H1 (cell line): ENCODE measurements around the gene ARHGAP15.

Experiments
- ASH2L ChIP-seq: fragments of 200-600, 300-600 bp; sonication (generic); IDR thresholded peaks from one replicate; pipeline ENCODE4 v1.7.1; 2017; ENCODE audit warnings: low read length
- GABPA ChIP-seq: IDR thresholded peaks from 2 replicates; pipeline ENCODE4 v1.6.1; 2011; ENCODE audit warnings: mild to moderate bottlenecking, low read length, moderate library complexity, borderline replicate concordance; ENCODE audit not compliant: insufficient read depth
- RFX5 ChIP-seq: IDR thresholded peaks from 2 replicates; pipeline ENCODE4 v1.6.1; 2011; ENCODE audit warnings: low read depth, low read length, improper control_type of control experiment, borderline replicate concordance

- TF ChIP-seq RFX5 (no peak), GABPA (no peak), ASH2L (no peak)
Measured at GRCh38 chr2:143710879-143711278, 581.7 kb downstream of the ARHGAP15 start.
